ENCODE data around the gene ME1. TPM values are rescaled to one million over a fixed set of nuclear protein-coding genes. Genes with fewer than 3 reads are reported as not detected.

Gene ME1
- total and polyA plus RNA-seq, 9 of the 15 experiments (the other 6 are each of a cell fraction or from before 2014, with no cell fraction given), result 3.2 to 10.4 (median 5.5) TPM

DNA sequence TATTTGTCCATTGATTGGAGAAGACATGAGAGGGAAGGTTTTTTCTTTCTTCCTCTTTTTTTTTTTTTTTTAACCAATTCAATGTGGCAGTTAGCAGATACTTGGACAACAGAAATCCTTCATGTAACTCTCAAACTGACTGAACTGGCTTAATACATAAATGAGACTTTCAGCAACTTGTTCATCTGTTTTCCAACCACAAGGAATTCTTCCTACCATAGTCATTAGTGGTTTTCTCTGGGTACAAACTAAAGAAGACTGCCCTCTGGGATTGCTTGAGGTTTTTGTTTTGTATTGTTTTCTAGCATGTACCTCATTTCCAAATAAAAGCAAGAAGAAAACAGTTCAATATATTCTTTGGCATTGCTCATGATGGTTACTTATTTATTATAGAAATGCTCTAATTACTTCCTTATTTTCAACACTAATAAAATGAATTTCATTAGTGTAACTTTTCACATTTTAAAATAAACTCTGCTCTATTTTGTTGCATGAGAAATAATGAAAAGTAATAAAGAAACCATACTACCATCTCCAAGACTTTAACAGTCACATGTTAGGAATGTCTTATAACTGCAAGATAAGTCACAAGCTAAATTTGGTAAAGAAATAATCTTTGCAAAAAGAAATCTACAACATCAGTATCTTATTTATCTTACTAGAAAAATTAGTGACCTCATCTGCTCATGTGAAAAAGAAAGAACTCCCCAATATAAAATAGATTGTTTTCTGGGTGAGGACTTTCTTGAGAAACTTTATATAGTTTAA is 52.0 kb downstream of the ME1 start (continued):
- TF ChIP-seq, protein P1, sequence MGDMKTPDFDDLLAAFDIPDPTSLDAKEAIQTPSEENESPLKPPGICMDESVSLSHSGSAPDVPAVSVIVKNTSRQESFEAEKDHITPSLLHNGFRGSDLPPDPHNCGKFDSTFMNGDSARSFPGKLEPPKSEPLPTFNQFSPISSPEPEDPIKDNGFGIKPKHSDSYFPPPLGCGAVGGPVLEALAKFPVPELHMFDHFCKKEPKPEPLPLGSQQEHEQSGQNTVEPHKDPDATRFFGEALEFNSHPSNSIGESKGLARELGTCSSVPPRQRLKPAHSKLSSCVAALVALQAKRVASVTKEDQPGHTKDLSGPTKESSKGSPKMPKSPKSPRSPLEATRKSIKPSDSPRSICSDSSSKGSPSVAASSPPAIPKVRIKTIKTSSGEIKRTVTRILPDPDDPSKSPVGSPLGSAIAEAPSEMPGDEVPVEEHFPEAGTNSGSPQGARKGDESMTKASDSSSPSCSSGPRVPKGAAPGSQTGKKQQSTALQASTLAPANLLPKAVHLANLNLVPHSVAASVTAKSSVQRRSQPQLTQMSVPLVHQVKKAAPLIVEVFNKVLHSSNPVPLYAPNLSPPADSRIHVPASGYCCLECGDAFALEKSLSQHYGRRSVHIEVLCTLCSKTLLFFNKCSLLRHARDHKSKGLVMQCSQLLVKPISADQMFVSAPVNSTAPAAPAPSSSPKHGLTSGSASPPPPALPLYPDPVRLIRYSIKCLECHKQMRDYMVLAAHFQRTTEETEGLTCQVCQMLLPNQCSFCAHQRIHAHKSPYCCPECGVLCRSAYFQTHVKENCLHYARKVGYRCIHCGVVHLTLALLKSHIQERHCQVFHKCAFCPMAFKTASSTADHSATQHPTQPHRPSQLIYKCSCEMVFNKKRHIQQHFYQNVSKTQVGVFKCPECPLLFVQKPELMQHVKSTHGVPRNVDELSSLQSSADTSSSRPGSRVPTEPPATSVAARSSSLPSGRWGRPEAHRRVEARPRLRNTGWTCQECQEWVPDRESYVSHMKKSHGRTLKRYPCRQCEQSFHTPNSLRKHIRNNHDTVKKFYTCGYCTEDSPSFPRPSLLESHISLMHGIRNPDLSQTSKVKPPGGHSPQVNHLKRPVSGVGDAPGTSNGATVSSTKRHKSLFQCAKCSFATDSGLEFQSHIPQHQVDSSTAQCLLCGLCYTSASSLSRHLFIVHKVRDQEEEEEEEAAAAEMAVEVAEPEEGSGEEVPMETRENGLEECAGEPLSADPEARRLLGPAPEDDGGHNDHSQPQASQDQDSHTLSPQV (IDR thresholded peaks at IDR 0.05), result no peak
- TF ChIP-seq HNRNPL (IDR thresholded peaks at IDR 0.05; ENCODE audit: low read depth, low read length) (no peak), BACH1 (tag; IDR thresholded peaks at IDR 0.05) (no peak), FOXK1 (CRISPR knock-in tag; IDR thresholded peaks at IDR 0.05; ENCODE audit: borderline replicate concordance) (no peak), HCFC1 (IDR thresholded peaks at IDR 0.05; ENCODE audit: low read depth, low read length) (no peak), SRSF3 (IDR thresholded peaks at IDR 0.05; ENCODE audit: insufficient read depth, low read length) (no peak), HEY1 (CRISPR knock-in tag; IDR thresholded peaks at IDR 0.05; ENCODE audit: borderline replicate concordance) (no peak)
- TF ChIP-seq, protein P2, sequence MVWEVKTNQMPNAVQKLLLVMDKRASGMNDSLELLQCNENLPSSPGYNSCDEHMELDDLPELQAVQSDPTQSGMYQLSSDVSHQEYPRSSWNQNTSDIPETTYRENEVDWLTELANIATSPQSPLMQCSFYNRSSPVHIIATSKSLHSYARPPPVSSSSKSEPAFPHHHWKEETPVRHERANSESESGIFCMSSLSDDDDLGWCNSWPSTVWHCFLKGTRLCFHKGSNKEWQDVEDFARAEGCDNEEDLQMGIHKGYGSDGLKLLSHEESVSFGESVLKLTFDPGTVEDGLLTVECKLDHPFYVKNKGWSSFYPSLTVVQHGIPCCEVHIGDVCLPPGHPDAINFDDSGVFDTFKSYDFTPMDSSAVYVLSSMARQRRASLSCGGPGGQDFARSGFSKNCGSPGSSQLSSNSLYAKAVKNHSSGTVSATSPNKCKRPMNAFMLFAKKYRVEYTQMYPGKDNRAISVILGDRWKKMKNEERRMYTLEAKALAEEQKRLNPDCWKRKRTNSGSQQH (CRISPR knock-in tag; IDR thresholded peaks at IDR 0.05), result no peak
- TF ChIP-seq, protein P3, sequence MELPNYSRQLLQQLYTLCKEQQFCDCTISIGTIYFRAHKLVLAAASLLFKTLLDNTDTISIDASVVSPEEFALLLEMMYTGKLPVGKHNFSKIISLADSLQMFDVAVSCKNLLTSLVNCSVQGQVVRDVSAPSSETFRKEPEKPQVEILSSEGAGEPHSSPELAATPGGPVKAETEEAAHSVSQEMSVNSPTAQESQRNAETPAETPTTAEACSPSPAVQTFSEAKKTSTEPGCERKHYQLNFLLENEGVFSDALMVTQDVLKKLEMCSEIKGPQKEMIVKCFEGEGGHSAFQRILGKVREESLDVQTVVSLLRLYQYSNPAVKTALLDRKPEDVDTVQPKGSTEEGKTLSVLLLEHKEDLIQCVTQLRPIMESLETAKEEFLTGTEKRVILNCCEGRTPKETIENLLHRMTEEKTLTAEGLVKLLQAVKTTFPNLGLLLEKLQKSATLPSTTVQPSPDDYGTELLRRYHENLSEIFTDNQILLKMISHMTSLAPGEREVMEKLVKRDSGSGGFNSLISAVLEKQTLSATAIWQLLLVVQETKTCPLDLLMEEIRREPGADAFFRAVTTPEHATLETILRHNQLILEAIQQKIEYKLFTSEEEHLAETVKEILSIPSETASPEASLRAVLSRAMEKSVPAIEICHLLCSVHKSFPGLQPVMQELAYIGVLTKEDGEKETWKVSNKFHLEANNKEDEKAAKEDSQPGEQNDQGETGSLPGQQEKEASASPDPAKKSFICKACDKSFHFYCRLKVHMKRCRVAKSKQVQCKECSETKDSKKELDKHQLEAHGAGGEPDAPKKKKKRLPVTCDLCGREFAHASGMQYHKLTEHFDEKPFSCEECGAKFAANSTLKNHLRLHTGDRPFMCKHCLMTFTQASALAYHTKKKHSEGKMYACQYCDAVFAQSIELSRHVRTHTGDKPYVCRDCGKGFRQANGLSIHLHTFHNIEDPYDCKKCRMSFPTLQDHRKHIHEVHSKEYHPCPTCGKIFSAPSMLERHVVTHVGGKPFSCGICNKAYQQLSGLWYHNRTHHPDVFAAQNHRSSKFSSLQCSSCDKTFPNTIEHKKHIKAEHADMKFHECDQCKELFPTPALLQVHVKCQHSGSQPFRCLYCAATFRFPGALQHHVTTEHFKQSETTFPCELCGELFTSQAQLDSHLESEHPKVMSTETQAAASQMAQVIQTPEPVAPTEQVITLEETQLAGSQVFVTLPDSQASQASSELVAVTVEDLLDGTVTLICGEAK (IDR thresholded peaks at IDR 0.05), result no peak
- TF ChIP-seq, protein P3 (CRISPR knock-in tag; IDR thresholded peaks at IDR 0.05), result no peak

Data from K562 (cell line).